DLD1 (cell line): ENCODE data around the gene ZNF621.
"Not testable (repeated sequence)": the region's sequence is repeated elsewhere in the genome, so short reads cannot be mapped to it uniquely, and the experiment has no call there.

Experiments used
- in situ Hi-C: cut with HindIII; loops from 2 replicates; pipeline ENCODE4 v1.10.0; 2017; ENCODE audit warnings: low sequenced_read_pairs

The ZNF621 gene

DNA sequence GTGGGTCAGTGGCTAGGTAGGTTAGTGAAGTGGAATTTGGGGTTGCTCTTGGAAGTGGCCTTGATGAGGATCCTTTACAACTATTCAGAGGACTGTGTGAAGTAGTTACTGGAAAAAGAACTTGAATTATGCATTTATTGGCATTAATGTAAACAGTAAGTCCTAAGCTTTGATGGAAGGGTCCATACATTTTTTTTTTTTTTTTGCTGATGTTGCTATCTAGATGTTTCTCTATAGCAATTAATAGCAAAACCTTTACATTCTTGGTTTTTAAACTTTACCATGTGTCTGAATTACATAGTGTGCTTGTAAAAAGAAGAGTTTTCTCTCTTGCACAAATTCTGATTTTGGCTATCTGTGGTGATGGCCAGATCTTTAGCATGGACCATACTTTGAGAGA is 9.5 kb downstream of the ZNF621 start:
- in situ Hi-C loops = no loop called here

DNA sequence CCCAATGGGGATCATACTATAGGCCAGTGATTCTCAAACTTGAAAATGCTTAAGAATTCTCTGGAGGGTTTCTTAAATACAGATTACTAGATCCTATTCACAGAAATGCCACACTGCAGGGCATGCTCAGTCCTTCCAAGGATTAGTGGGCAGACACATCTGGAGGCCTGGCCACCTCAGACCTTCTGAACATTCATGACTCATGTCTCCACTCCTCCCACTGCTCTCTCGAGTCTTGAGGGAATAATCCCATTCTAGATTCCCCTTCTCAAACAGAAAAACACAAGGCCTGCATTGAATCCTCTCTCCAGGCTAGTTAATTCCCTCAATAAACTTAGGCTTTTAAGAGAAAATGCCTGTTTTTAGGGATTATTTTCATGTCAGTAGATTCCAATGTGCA is 22.1 kb downstream of the ZNF621 start:
- in situ Hi-C loops = no loop called here

DNA sequence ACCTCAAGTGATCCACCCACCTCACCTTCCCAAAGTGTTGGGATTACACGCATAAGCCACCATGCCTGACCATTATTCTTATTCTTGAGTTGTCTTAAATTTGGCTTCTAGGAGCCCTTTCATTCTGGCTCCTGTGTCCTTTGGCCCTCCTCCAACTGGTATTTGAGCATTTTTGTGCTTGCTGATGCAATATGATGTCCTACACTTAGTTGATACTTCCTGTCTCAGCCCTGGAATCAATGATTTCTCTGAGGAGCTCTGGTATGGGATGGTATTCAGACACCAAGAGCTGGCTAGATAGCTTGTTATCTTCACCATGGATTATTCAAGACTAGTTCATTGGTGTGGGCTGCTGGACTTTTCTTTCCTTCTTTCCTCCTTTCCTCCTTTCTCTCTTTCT is 25.4 kb downstream of the ZNF621 start:
- in situ Hi-C loops = no loop called here

DNA sequence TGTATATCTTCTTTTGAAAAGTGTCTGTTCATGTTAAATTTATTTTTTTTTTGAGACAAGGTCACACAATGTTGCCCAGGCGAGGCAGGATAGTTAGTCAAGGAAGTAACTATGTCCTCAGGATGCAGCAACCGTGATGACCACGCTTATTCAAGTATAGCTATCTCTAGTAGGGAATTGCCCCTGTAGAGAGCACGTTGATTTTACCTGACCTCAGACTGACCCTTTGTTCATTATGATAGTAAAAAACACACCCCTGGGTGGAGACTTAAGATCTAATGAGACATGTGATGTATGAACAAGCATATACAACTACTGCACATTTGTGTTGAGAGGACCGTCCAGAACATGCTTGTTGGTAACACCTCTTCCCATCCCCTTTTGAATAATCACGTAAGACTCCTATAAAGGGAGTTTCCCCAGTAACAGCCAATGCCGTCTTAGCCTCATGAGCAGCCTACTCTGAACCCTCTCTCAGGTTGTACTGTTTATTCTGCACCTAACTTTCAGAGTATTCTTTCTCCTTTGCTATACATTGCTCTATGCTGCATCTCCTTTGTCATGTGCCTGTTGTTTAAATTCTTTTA is 32.9 kb downstream of the ZNF621 start:
- in situ Hi-C loops = no loop called here

DNA sequence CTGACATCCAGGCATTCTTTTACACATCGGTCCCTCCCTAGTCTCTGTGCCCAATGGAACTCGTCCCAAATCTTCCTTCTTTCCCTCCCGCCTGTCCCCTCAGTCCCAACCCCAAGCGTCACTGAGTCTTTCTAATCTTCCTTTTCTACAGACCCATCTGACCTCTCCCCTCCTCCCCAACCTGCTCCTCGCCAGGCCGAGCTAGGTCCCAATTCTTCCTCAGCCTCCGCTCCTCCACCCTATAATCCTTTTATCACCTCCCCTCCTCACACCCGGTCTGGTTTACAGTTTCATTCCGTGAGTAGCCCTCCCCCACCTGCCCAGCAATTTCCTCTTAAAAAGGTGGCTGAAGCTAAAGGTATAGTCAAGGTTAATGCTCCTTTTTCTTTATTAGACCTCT is 37.7 kb downstream of the ZNF621 start:
- in situ Hi-C loops = not testable (repeated sequence)

DNA sequence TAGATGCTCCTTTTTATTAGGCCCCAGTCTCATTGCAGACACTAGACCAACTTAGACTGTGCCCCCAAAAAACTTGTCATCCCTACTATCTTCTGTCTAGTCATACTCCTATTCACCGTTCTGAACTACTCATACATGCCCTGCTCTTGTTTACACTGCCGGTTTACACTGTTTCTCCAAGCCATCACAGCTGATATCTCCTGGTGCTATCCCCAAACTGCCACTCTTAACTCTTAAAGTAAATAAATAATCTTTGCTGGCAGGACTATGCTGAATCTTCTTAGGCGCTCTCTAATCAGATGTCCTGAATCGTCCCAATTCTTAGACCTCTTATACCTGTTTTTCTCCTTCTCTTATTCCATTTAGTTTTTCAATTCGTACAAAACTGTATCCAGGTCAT is 40.9 kb downstream of the ZNF621 start:
- in situ Hi-C loops = not testable (repeated sequence)

DNA sequence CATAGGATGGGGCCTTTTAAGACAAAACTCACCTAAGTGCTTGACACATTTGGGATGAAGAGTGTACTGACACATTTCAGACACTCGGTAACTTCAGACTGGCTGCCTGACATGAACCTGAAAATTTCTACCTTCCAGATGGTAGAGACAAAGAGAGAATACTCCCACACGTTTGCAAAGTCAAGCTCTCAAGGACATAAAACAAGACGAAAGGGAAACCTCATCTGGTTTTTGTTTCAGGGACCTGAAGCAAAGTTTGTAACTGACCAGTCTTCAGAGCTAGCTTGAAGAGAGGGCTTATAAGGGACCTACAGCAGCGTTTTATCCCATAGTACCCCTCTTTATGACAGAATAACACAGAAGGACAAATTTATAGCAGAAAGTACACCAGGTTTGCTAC is 41.9 kb downstream of the ZNF621 start:
- in situ Hi-C loops = no loop called here

DNA sequence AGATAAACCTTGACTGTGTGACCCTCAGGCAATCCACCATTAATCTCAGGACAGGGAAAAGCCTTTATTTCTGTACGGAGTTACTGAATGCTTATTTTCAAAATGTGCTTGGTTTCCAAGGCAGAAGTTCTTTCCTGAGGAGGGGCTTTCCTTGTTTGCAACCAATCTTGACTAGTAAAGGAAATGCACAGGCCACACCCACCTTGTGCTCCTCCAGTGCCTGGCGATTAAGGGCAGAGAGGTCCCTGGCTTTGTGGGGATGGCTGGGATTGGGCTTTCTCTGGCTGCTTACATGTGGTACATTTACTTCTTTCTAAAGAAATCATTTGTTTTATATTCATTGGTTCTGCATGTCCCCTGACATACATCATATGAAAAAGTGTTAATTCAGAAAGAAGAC is 47.8 kb downstream of the ZNF621 start:
- in situ Hi-C loops = no loop called here

DNA sequence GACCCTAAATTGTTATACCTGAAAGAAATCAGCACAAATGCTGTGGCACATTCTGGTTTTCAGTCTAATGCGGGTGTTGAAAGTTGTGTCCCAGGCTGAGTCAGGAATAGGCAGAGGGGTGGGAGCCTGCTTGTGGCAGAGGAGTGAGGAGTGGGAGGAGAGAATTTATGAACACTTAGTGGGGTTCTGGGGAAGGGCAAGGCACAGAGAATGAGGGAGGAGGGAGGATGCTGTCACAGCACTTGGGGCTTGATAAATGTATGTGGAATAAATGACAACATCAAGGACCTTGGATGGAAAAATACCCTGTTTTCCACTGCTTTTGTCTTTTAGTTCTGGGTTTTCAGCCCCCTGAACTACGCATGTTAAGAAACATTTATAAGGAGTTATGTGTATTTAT is 49.3 kb downstream of the ZNF621 start:
- in situ Hi-C loops = no loop called here

DNA sequence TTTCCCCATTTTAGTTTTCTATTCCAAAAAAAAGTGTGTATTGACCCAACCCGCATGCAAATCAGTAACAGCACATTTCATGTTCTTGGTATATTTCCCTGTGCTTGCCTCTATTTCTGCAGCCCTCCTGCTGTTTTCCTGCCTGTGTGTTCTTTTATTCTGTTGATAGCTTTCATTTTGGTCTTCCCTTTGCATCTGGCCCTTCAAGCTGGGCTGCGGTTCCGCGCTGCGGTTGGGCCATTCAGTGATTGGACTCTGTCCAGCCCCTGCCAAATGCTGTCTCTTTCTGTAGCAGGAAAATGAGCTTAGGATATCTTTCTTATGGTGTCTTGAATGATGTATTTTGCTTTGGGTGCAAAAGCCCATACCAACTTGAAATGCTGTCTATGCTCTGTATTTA is 49.9 kb downstream of the ZNF621 start:
- in situ Hi-C loops = no loop called here

DNA sequence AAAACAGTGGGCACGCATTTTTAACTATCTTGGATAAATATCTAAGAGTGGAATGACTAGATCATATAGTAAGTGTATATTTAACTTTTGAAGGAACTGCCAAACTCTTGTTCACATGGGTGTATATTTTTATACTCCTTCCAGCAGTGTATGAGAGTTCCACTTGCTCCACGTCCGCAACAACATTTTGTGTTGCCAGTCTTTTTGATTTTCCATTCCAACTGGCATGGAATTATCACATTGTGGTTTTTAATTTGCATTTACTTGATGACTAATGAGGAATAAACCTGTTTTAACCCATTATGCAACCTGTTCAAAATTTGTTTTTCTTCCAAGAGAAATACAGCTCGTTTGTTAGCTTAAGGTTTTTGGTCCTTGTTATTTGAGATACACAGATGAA is 51.6 kb downstream of the ZNF621 start:
- in situ Hi-C loops = no loop called here

DNA sequence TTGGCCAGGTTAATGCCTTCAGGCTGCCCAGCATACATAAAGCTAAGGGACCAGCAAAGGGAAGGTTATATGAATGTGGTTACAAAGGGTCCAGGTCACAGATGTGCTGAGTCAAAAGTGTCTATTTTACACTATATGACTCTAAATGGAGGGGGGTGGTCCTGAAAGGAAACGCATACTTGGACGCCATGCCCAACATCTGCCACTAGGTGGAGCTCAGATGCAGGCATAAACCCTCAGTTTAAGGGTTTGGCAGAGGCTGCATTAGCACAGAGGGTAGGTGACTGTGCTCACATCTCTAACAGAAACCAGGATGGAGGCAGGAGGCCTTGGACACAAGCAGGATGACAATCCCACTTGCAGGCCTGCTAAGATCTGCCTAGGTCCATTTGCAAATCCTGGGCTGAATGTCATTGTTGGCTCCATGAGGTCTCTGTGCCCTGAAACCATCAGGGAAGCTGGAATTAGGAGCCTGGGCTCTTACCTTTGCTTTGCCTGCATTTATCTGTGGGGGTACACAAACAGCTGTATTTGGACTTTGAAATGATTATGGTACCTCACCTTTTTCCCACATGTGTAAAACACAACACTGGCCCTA is 55.8 kb downstream of the ZNF621 start:
- in situ Hi-C loops = no loop called here

DNA sequence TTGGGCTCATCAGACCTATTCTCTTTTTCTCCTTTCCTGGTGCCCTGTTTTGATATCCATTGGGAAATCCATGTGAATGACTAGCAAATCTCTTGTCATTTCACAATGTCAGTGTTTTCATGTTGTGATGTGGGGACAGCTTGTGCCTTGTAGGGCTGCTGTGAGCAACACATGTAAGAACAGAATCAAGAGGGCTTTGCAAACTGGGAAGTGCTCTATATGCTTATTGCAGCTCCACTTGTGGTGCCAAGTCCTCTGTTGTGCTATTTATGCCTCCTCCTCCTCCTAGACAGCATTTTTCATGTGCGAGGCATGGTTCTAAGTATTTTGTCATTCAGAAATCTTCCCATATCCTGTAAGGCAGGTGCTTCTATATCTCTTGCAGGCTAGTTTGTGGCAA is 56.4 kb downstream of the ZNF621 start:
- in situ Hi-C loops = no loop called here

DNA sequence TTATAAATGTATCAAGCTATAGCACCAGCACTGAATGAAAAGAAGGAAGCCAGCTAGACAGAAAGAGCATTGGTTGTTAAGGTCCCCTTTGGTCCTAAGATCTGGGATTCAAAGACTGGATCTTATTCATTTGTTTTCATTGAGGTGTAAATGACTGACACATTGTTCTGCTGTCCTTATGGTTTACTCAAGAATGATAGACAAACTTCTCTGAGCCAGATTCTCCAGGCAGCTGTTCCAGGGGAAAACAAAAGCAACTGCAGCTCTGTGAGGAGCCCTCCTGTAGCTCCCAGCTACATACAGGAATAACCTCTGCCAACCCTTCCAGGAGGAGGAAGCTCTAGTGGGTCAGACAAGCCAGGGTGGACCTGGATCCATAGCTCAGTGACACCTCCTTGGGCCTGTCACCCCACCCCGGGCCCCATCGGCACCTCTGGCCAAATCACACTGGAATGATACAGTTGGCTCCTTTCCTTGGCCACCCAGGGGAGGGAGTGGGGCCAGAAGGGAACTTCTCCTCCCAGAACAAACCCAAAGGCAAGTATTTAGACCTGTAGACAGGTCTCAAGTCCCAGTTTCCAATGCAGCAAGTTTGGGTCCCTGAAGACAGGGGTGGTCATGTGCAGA is 57.8 kb downstream of the ZNF621 start:
- in situ Hi-C loops = no loop called here

DNA sequence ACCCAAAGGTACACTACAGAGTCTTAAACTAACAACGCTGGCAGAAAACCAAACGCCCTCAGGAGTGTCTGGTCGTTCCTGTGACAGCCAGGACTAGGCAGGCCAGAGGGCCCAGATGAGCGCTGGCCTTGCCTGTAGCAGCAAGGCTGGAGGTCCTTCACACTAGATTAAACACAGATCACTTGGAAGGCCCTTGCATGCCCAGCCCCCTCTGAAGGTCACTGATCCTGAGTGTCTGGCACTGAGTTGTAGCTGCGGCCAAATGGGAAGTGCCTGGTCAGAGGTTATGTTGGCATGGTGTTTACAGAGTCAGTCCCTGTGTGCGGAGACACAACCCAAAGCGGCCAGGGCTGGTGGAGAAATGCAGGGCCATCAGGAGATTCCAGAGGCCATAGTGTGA is 58.9 kb downstream of the ZNF621 start:
- in situ Hi-C loops = no loop called here

DNA sequence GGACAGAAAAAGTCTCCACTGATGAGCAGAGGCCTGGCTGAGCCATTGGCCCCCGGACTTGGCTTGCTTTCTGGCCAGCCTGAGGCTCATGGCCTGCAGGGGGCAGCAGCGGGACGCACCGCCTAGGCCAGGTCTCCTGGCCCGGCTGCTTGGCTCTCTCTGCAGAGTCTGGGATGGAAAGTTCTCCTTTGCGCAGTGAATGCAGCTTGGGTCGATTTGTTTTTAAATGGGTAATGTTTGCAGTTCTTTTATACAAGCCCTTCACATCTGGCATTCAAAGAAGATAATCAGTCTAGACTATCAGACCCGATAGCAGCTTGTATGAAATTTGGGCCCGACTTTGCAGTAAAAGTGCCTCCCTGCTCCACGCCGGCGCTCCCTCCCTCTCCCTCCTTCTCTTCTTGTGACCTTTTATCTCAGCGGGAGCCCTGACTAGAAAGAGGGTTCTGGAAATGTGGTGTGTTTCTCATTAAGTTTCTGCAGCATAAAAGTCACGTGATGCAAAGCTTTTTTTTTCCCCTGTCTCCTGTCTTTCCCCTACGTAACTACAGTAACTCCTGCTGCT is 59.9 kb downstream of the ZNF621 start:
- in situ Hi-C loops = no loop called here

DNA sequence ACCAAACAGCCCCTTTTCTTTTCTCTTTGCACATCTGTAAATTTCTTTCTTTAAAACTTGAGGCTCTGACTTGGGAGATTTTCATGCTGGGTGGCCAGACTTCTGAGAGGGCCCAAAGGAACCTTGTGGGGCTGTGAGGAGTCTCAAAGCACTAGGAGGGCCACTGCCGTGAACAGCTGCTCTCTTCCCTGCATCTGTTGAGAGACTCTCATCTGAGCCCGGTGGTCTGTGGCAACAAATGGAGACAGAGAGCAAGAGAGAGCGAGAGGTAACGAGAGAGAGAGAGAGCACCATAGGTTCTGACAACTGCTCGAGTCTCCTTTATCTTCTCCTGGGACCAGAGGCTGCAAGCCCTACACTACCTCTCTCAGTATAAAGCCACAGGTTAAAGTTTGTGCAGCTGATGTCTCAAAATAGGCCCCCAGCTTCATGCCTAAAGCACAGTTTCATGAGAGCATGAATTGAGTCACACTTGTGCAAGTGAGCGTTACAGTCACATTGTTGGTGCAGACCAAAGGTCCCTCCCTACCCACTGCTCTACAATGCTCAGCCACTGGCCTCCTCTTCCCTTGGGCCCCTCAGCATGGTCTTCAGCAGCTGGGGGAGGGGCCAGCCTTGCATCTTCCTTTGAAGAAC is 60.7 kb downstream of the ZNF621 start:
- in situ Hi-C loops = no loop called here

DNA sequence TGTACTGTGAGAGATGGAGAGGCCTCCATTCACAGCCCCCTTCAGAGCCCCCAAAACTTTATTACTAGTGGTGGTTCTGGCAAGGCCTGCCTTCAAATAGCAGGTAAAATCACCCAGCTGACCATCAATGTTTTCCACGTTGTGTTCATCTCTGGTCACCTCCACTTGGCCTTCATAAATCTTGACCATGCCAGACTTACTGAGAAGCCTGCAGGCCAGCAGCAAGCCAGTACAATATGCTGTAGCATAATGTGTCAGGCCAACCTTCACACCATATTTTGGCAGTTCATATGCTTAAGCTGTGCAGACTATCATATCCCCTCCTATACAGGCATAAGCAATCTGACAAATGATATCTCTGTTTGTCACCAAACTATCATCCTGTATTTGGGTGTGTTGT is 62.1 kb downstream of the ZNF621 start:
- in situ Hi-C loops = no loop called here

DNA sequence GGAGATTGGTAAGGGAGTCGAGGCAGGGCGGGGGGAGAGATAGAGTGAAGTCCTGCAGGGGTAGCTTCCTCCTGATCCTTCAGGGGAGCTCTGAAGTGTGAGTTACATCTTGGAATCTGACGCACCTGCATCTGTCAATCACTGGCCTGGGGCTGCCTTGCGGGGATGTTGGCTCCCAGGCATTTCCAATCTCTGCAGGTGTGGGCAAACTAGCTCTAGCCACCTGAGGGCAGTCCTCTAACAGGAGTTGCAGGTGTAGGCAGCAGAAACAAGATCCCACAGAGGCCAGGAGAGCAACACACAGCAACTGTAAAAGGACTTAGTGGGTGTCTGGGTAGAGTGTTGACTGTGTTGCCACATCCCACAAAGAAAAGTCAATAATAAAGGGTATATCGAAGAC is 63.6 kb downstream of the ZNF621 start:
- in situ Hi-C loops = no loop called here
